Regular cardiac myocyte (primary cell): ENCODE results near the gene ICAM3. TPM values are rescaled to one million over a fixed set of nuclear protein-coding genes. Genes with fewer than 3 reads are reported as not detected.

Source experiments
- total RNA-seq: library from RNA; depleted of rRNA; stranded (reverse); fragments of >200 nt; gene quantifications from 2 replicates; pipeline ENCODE4 v1.2.3, GENCODE V29; 2014

Gene ICAM3
- 7.0 and 12.1 TPM in 2 replicates for total RNA-seq

GRCh38 chr19:10339380-10339960 lies at the start of gene ICAM3:
ICAM3 (minus strand) TSS chr19:10339624; CDS start chr19:10339614, 10 bp downstream.

GRCh38 chr19:10380313-10381102 lies 41.1 kb upstream of the ICAM3 start, which contains the start of gene TYK2:
TYK2 (minus strand) TSS chr19:10380572; CDS start chr19:10378406, 2,166 bp downstream.

GRCh38 chr19:10332965-10333757 lies 6.3 kb downstream of the ICAM3 start, which contains the start of gene RAVER1:
RAVER1 (minus strand) TSS chr19:10333529; CDS start chr19:10333507, 22 bp downstream.

GRCh38 chr19:10315335-10316214 lies 23.8 kb downstream of the ICAM3 start, which contains the start of gene FDX2:
FDX2 (minus strand) TSS chr19:10316015; CDS start chr19:10315996, 19 bp downstream.

GRCh38 chr19:10309423-10309822 lies 30.0 kb downstream of the ICAM3 start, which contains the start of gene ZGLP1:
ZGLP1 (minus strand) TSS chr19:10309815.

GRCh38 chr19:10289836-10290356 lies 49.5 kb downstream of the ICAM3 start, which contains the start of gene ICAM5:
ICAM5 (plus strand) TSS chr19:10289952; CDS start chr19:10290044, 92 bp downstream.

GRCh38 chr19:10286803-10287737 lies 52.4 kb downstream of the ICAM3 start, which contains the start of gene ICAM4:
ICAM4 (plus strand) TSS chr19:10286955; CDS start chr19:10287013, 58 bp downstream.

Other genes with a start within 250 kb of the ICAM3 start
- 0.19 and 1.4 TPM in 2 replicates for gene ANGPTL6, start 236.9 kb downstream of the ICAM3 start, total RNA-seq
- 36.1 and 61.2 TPM in 2 replicates for gene PPAN, start 233.3 kb downstream of the ICAM3 start, total RNA-seq
- gene P2RY11, start 227.9 kb downstream of the ICAM3 start, total RNA-seq, result 2.3 and 3.8 TPM in 2 replicates
- gene EIF3G, start 219.7 kb downstream of the ICAM3 start, total RNA-seq, result 285 and 382 TPM in 2 replicates
- gene DNMT1, start 144.7 kb downstream of the ICAM3 start, total RNA-seq, result 19.2 and 91.1 TPM in 2 replicates
- 11.0 and 13.6 TPM in 2 replicates for gene S1PR2, start 108.3 kb downstream of the ICAM3 start, total RNA-seq
- 10.7 and 36.0 TPM in 2 replicates for gene MRPL4, start 87.4 kb downstream of the ICAM3 start, total RNA-seq
- 5.2 and 23.1 TPM in 2 replicates for gene ICAM1, start 68.5 kb downstream of the ICAM3 start, total RNA-seq
- 0.85 and 0.96 TPM in 2 replicates for gene ICAM4, start 52.7 kb downstream of the ICAM3 start, total RNA-seq
- 0.96 and 3.9 TPM in 2 replicates for gene ICAM5, start 49.7 kb downstream of the ICAM3 start, total RNA-seq
- gene ZGLP1, start 29.8 kb downstream of the ICAM3 start, total RNA-seq, result 0.38 and 1.1 TPM in 2 replicates
- 14.4 and 23.4 TPM in 2 replicates for gene FDX2, start 23.6 kb downstream of the ICAM3 start, total RNA-seq
- gene RAVER1, start 6.1 kb downstream of the ICAM3 start, total RNA-seq, result 4.2 and 11.3 TPM in 2 replicates
- gene TYK2, start 40.9 kb upstream of the ICAM3 start, total RNA-seq, result 60.6 and 101 TPM in 2 replicates
- 193 and 304 TPM in 2 replicates for gene CDC37, start 63.9 kb upstream of the ICAM3 start, total RNA-seq
- 2.5 and 2.8 TPM in 2 replicates for gene PDE4A, start 80.9 kb upstream of the ICAM3 start, total RNA-seq
- gene KEAP1, start 163.7 kb upstream of the ICAM3 start, total RNA-seq, result 69.3 and 98.5 TPM in 2 replicates
- gene S1PR5, start 177.8 kb upstream of the ICAM3 start, total RNA-seq, result 1.4 and 4.6 TPM in 2 replicates
- gene ATG4D, start 204.3 kb upstream of the ICAM3 start, total RNA-seq, result 14.9 and 25.9 TPM in 2 replicates
- gene KRI1, start 226.4 kb upstream of the ICAM3 start, total RNA-seq, result 6.8 and 20.7 TPM in 2 replicates
- gene CDKN2D, start 229.4 kb upstream of the ICAM3 start, total RNA-seq, result 6.5 and 12.5 TPM in 2 replicates
- 2.9 TPM in 1 of 2 replicates, not detected in the other for gene AP1M2, start 247.7 kb upstream of the ICAM3 start, total RNA-seq